ENCODE data around the gene MTCL1. TPM values are rescaled to one million over a fixed set of nuclear protein-coding genes. Genes with fewer than 3 reads are reported as not detected.

MTCL1 gene
- total and polyA plus RNA-seq, 12 donors = 0.43 to 12.5 (median 2.1) TPM

DNA sequence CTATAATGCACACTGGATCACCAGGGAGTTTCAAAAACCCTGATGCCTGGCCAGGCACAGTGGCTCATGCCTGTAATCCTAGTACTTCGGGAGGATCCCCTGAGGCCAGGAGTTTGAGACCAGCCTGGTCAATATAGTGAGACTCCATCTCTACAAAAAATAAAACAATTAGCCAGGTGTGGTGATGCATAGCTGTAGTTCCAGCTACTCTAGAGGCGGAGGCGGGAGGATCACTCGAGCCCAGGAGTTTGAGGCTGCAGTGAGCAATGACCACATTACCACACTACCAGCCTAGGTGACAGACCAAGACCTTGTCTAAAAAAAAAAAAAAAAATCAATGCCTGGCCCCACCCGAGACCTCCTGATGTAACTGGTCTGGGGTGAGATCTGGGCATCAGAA, 137.2 kb downstream of the MTCL1 start:
- H3K27me3 ChIP-seq = no peaks in the 10 kb centered on the region
- H3K36me3 ChIP-seq (replicated peaks in 1 of 2) = no peaks in the 10 kb centered on the region
- no peak overlapping the region for H3K4me3 ChIP-seq
- TF ChIP-seq, protein P1, sequence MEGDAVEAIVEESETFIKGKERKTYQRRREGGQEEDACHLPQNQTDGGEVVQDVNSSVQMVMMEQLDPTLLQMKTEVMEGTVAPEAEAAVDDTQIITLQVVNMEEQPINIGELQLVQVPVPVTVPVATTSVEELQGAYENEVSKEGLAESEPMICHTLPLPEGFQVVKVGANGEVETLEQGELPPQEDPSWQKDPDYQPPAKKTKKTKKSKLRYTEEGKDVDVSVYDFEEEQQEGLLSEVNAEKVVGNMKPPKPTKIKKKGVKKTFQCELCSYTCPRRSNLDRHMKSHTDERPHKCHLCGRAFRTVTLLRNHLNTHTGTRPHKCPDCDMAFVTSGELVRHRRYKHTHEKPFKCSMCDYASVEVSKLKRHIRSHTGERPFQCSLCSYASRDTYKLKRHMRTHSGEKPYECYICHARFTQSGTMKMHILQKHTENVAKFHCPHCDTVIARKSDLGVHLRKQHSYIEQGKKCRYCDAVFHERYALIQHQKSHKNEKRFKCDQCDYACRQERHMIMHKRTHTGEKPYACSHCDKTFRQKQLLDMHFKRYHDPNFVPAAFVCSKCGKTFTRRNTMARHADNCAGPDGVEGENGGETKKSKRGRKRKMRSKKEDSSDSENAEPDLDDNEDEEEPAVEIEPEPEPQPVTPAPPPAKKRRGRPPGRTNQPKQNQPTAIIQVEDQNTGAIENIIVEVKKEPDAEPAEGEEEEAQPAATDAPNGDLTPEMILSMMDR (IDR thresholded peaks at IDR 0.05) = no peak
- no peak for TF ChIP-seq POLR2A (IDR thresholded peaks at IDR 0.05)
- intact Hi-C loops (cut with DNase I) = no loop called here
- no peak for DNase-seq
- no peak overlapping the region for H3K27ac ChIP-seq
- H3K9me3 ChIP-seq (replicated peaks in 1 of 3) = no peaks in the 10 kb centered on the region
- no peaks in the 10 kb centered on the region for H3K4me1 ChIP-seq (replicated peaks in 1 of 2)
- WGBS, 4 donors = 81 to 88% (median 82%) methylated on average over 5 of the region's 5 CpGs

DNA sequence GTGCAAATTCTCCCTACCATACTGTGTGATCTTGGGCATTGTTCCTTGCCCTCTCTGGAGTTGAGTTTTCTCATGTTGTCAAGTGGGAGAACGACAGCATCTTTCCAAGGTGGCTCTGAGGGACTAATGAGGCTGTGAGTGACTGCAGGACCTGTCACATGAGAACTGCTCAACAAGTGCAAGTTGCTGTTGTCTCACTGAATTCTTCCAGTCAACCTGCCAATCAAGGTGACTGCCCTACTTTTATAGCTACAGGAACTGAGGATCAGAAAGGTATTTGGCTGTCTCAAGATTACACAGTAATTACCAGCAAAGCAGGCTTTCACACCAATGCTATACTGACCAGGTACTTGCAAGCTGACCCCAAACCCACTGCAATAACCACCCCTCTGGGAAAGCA, 137.6 kb downstream of the MTCL1 start:
- Histone ChIP-seq H3K36me3 (replicated peaks in 1 of 2) (no peaks in the 10 kb centered on the region), H3K27ac (no peak overlapping the region), H3K4me1 (replicated peaks in 1 of 2) (no peaks in the 10 kb centered on the region), H3K4me3 (no peak overlapping the region), H3K27me3 (no peaks in the 10 kb centered on the region), H3K9me3 (replicated peaks in 1 of 3) (no peaks in the 10 kb centered on the region)
- TF ChIP-seq, protein P1 (IDR thresholded peaks at IDR 0.05) = no peak
- 40 to 67% (median 59%) methylated on average over 1 of the region's 1 CpG for WGBS, 4 donors
- intact Hi-C loops (cut with DNase I) = no loop called here
- no peak for DNase-seq

DNA sequence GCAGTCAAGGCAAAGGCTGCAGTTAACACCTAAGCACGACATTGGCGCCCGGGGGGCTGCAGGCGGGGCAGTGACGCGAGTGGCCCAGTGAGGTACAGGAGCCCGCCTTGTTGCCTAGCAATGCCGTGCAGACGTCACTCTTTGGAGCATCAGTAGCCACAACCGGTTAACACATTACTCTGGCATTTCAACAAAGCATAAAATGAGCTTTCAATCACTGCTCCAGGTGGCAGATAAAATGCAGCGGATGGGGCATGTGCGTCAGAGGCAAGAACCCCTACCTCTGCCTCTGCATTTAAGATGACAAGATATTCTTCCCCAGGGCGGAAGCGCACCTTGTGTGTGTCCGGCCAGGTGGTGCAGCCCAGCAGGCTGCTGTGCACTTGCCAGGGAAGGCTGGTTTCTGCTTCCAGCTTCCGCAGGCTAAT, 139.4 kb downstream of the MTCL1 start:
- TF ChIP-seq, protein P1 (IDR thresholded peaks at IDR 0.05) = no peak
- no peak for TF ChIP-seq POLR2A (IDR thresholded peaks at IDR 0.05)
- Histone ChIP-seq H3K27me3 (peaks cover 5% of the 10 kb centered on the region), H3K4me1 (replicated peaks in 1 of 2) (no peaks in the 10 kb centered on the region), H3K9me3 (replicated peaks in 1 of 3) (no peaks in the 10 kb centered on the region), H3K4me3 (no peak overlapping the region), H3K36me3 (replicated peaks in 1 of 2) (no peaks in the 10 kb centered on the region), H3K27ac (peak overlapping the region in 1 of 5 donors; percentile 28)
- 62 to 79% (median 69%) methylated on average over 7 to 16 of the region's 16 CpGs for WGBS, 4 donors
- intact Hi-C loops (cut with DNase I) = no loop called here
- peak in 3 of 7 donors; percentile 33 to 95 (median 53) for DNase-seq

DNA sequence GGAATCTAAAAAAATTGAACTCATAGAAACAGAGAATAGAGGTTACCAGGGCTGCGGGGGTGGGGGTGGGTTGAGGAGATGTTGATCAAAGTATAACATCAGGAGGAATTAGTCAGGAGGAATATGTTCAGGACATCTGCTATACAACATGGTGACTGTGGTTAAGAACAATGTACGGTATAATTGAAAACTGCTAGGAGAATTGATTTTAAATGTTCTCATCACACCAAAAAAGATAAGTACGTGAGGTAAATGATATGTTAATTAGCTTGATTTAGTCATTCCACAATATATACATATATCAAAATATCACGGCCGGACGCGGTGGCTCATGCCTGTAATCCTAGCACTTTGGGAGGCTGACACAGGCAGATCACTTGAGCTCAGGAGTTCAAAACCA, 140.2 kb downstream of the MTCL1 start:
- 79 to 84% (median 82%) methylated on average over 7 of the region's 7 CpGs for WGBS, 4 donors
- peaks cover 5% of the 10 kb centered on the region for H3K27me3 ChIP-seq
- TF ChIP-seq POLR2A (IDR thresholded peaks at IDR 0.05) = no peak
- TF ChIP-seq, protein P1 (IDR thresholded peaks at IDR 0.05) = no peak
- intact Hi-C loops (cut with DNase I) = no loop called here
- no peaks in the 10 kb centered on the region for H3K9me3 ChIP-seq (replicated peaks in 1 of 3)
- no peak overlapping the region for H3K27ac ChIP-seq
- no peak overlapping the region for H3K4me3 ChIP-seq
- no peaks in the 10 kb centered on the region for H3K36me3 ChIP-seq (replicated peaks in 1 of 2)
- no peak for DNase-seq
- no peaks in the 10 kb centered on the region for H3K4me1 ChIP-seq (replicated peaks in 1 of 2)

All from adrenal gland (tissue), 12 donors.